ENCODE data around the gene FOXO4. TPM values are rescaled to one million over a fixed set of nuclear protein-coding genes. Genes with fewer than 3 reads are reported as not detected.

The FOXO4 gene
- total and polyA plus RNA-seq, 8 donors: 13.2 to 21.4 (median 19.1) TPM

- Histone ChIP-seq H3K27me3 (no peaks in the 10 kb centered on the region), H3K36me3 (no peaks in the 10 kb centered on the region), H3K9me3 (no peaks in the 10 kb centered on the region), H3K4me1 (peaks cover 0 to 17% of the 10 kb centered on the region in 2 donors), H3K27ac (no peak overlapping the region), H3K4me3 (peak overlapping the region in 1 of 2 donors; percentile 36)
- no peak for TF ChIP-seq CTCF (IDR thresholded peaks at IDR 0.05)
- intact Hi-C loops (cut with DNase I): no loop called here
- ATAC-seq: no peak
- no peak for DNase-seq
These were observed 13.4 kb downstream of the FOXO4 start for GRCh38 chrX:71109051-71109450.

- Histone ChIP-seq H3K27ac (peak within 1 kb of the TSS; percentile 4 to 79), H3K4me3 (peak within 1 kb of the TSS in 1 of 2 donors; percentile 36), H3K9me3 (no peaks in the 10 kb centered on the region), H3K27me3 (no peaks in the 10 kb centered on the region), H3K4me1 (peaks cover 0 to 10% of the 10 kb centered on the region in 2 donors), H3K36me3 (no peaks in the 10 kb centered on the region)
- DNase-seq: no peak
- TF ChIP-seq CTCF (IDR thresholded peaks at IDR 0.05): no peak
- peak; percentile 64 for ATAC-seq
- intact Hi-C loops (cut with DNase I): no loop called here
These were observed 15.6 kb downstream of the FOXO4 start, which contains the start of gene IL2RG for GRCh38 chrX:71111141-71111843. Gene IL2RG, minus strand, starts transcription at chrX:71111577. Its CDS starts 38 bp downstream, at chrX:71111539.

GRCh38 chrX:71111921-71112431, 16.3 kb downstream of the FOXO4 start:
- no peaks in the 10 kb centered on the region for H3K36me3 ChIP-seq
- ATAC-seq: no peak
- no peaks in the 10 kb centered on the region for H3K9me3 ChIP-seq
- H3K4me1 ChIP-seq: peaks cover 0 to 10% of the 10 kb centered on the region in 2 donors
- H3K27me3 ChIP-seq: no peaks in the 10 kb centered on the region
- H3K27ac ChIP-seq: peak overlapping the region in 1 of 2 donors; percentile 79
- peak overlapping the region in 1 of 2 donors; percentile 36 for H3K4me3 ChIP-seq
- no peak for DNase-seq
- intact Hi-C loops (cut with DNase I): no loop called here
- TF ChIP-seq CTCF (IDR thresholded peaks at IDR 0.05): no peak

GRCh38 chrX:71117358-71117757, 21.7 kb downstream of the FOXO4 start:
- Histone ChIP-seq H3K27ac (no peak overlapping the region), H3K4me3 (no peak overlapping the region), H3K36me3 (peaks cover 0 to 13% of the 10 kb centered on the region in 2 donors), H3K9me3 (no peaks in the 10 kb centered on the region), H3K27me3 (no peaks in the 10 kb centered on the region), H3K4me1 (peaks cover 0 to 15% of the 10 kb centered on the region in 2 donors)
- no peak for TF ChIP-seq CTCF (IDR thresholded peaks at IDR 0.05)
- no peak for ATAC-seq
- no peak for DNase-seq
- intact Hi-C loops (cut with DNase I): no loop called here
